WTC11 (cell line): ENCODE measurements around the gene GGA1. TPM values are rescaled to one million over a fixed set of nuclear protein-coding genes. Genes with fewer than 3 reads are reported as not detected.

Source experiments
- ATAC-seq: fragments of 200-7000 bp; cut with Tn5 transposase; 2 replicates; pipeline ENCODE4 v1.10.0; 2021; ENCODE audit warnings: mild to moderate bottlenecking, moderate library complexity
- CTCF ChIA-PET: fragments of 300-600 bp; sonication (Branson Sonifier 250); formaldehyde crosslinking; loops from one replicate; lab custom pipeline; 2021; ENCODE audit warnings: antibody characterized with exemption; lab: Charles Lee
- POLR2A ChIA-PET: fragments of 350-600 bp; sonication (Branson Sonifier 250); formaldehyde crosslinking; loops from one replicate; lab custom pipeline; 2021; ENCODE audit warnings: antibody characterized with exemption; lab: Charles Lee
- DNase-seq: peaks from one replicate; pipeline ENCODE4 v3.0.0; 2021; ENCODE audit warnings: low spot score
- H3K27ac Mint-ChIP-seq: 2 replicates; pipeline ENCODE4 v1.8.0; 2021; ENCODE audit warnings: mixed read lengths
- H3K27me3 Mint-ChIP-seq: 2 replicates; pipeline ENCODE4 v1.8.0; 2021; ENCODE audit warnings: low read depth, mild to moderate bottlenecking, moderate library complexity, mixed read lengths
- H3K36me3 Mint-ChIP-seq: 2 replicates; pipeline ENCODE4 v1.8.0; 2021; ENCODE audit warnings: mixed read lengths
- H3K4me1 Mint-ChIP-seq: 2 replicates; pipeline ENCODE4 v1.8.0; 2022; ENCODE audit warnings: mixed read lengths
- H3K4me3 Mint-ChIP-seq: 2 replicates; pipeline ENCODE4 v1.8.0; 2021; ENCODE audit warnings: mild to moderate bottlenecking, moderate library complexity, mixed read lengths
- H3K9me3 Mint-ChIP-seq: 2 replicates; pipeline ENCODE4 v1.8.0; 2021; ENCODE audit warnings: mixed read lengths
- CDX4 ChIP-seq: fragments of 250-450 bp; sonication (Bioruptor Pico); IDR thresholded peaks from 2 replicates; pipeline ENCODE4 v1.9.0; 2021; ENCODE audit warnings: moderate library complexity, mild to moderate bottlenecking, inconsistent platforms, borderline replicate concordance
- CREM ChIP-seq: sonication (generic); formaldehyde crosslinking; IDR thresholded peaks from 2 replicates; pipeline ENCODE4 v1.8.1; 2022; ENCODE audit warnings: mild to moderate bottlenecking, missing genetic modification reagents, moderate library complexity
- E2F1 ChIP-seq: sonication (generic); formaldehyde crosslinking; IDR thresholded peaks from 2 replicates; pipeline ENCODE4 v1.8.0; 2022; ENCODE audit warnings: mild to moderate bottlenecking, missing genetic modification reagents
- ETV6 ChIP-seq: sonication (generic); formaldehyde crosslinking; IDR thresholded peaks from 2 replicates; pipeline ENCODE4 v1.8.1; 2022; ENCODE audit warnings: mild to moderate bottlenecking, missing genetic modification reagents
- GTF2I ChIP-seq: fragments of 250-450 bp; sonication (Bioruptor Pico); conservative IDR thresholded peaks from 2 replicates; pipeline ENCODE4 v1.4.0; 2021; ENCODE audit warnings: mild to moderate bottlenecking
- MXD4 ChIP-seq: fragments of 250-450 bp; sonication (Bioruptor Pico); IDR thresholded peaks from 2 replicates; pipeline ENCODE4 v1.8.0; 2021; ENCODE audit warnings: mild to moderate bottlenecking, moderate library complexity, borderline replicate concordance
- NFYB ChIP-seq: sonication (generic); formaldehyde crosslinking; conservative IDR thresholded peaks from 2 replicates; pipeline ENCODE4 v1.8.0; 2022; ENCODE audit warnings: low read depth, missing genetic modification reagents
- NR3C1 ChIP-seq: sonication (generic); formaldehyde crosslinking; conservative IDR thresholded peaks from 2 replicates; pipeline ENCODE4 v1.8.1; 2023; ENCODE audit warnings: low read depth, mild to moderate bottlenecking, missing genetic modification reagents
- TP53 ChIP-seq: sonication (generic); formaldehyde crosslinking; IDR thresholded peaks from 2 replicates; pipeline ENCODE4 v1.8.1; 2023; ENCODE audit warnings: mild to moderate bottlenecking, missing genetic modification reagents
- ZNF138 ChIP-seq: sonication (generic); formaldehyde crosslinking; conservative IDR thresholded peaks from 2 replicates; pipeline ENCODE4 v1.8.1; 2022; ENCODE audit warnings: mild to moderate bottlenecking, moderate library complexity, missing genetic modification reagents
- ZNF317 ChIP-seq: sonication (generic); formaldehyde crosslinking; IDR thresholded peaks from 2 replicates; pipeline ENCODE4 v1.8.1; 2023; ENCODE audit warnings: low read depth, mild to moderate bottlenecking, moderate library complexity, missing genetic modification reagents, borderline replicate concordance
- ZNF416 ChIP-seq: fragments of 250-450 bp; sonication (Bioruptor Pico); IDR thresholded peaks from 2 replicates; pipeline ENCODE4 v1.9.0; 2021; ENCODE audit warnings: mild to moderate bottlenecking, inconsistent platforms
- ZNF425 ChIP-seq: fragments of 250-450 bp; sonication (Bioruptor Pico); conservative IDR thresholded peaks from 2 replicates; pipeline ENCODE4 v1.9.0; 2021; ENCODE audit warnings: mild to moderate bottlenecking
- ZNF532 ChIP-seq: fragments of 250-450 bp; sonication (Bioruptor Pico); IDR thresholded peaks from 2 replicates; pipeline ENCODE4 v1.9.0; 2021; ENCODE audit warnings: mild to moderate bottlenecking, borderline replicate concordance
- total RNA-seq: library from RNA; stranded (reverse); gene quantifications from 3 replicates; pipeline ENCODE4 v1.2.3, GENCODE V29; 2021

The GGA1 gene
- total RNA-seq, 1 experiment from 2014 or later = 66.3 TPM

GRCh38 chr22:37665487-37665886 is 56.9 kb downstream of the GGA1 start (continued):
- no peak for TF ChIP-seq ZNF425
- TF ChIP-seq ZNF317 = no peak

DNA sequence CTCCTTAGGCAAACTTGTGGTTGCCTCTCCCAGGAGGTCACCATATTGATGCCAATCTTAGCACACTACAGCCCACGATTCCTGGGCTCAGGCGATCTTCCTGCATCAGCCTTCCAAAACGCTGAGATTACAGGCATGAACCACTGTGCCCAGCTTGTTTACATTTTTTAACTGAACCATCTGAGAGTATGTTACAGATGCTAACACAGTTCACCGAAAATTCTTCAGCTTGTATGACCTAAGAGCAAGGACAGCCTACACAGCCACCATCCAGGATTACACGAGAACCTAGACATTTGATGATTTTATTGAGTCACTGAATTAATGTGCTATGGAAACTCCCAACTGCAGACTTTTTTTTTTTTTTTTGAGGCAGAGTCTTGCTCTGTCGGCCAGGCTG is 61.0 kb downstream of the GGA1 start:
- no peak for ATAC-seq
- no peak overlapping the region for H3K27ac Mint-ChIP-seq
- no peak overlapping the region for H3K4me3 Mint-ChIP-seq
- no peaks in the 10 kb centered on the region for H3K9me3 Mint-ChIP-seq
- POLR2A ChIA-PET = interaction anchor here (0.8 kb wide), 1 partner anchor 13 kb away, joined by 3 read pairs; no protein-coding TSS in a partner anchor
- peaks cover 4% of the 10 kb centered on the region for H3K27me3 Mint-ChIP-seq
- peaks cover 14% of the 10 kb centered on the region; the same call in 1 of the 2 replicates for H3K36me3 Mint-ChIP-seq
- TF ChIP-seq NR3C1 (no peak), MXD4 (CRISPR knock-in tag) (no peak), CREM (CRISPR knock-in tag) (no peak), ETV6 (no peak), CDX4 (CRISPR knock-in tag) (no peak), GTF2I (no peak), ZNF416 (CRISPR knock-in tag) (no peak)
- no peak for DNase-seq
- H3K4me1 Mint-ChIP-seq = peaks cover 6% of the 10 kb centered on the region
- CTCF ChIA-PET = interaction anchor here (0.7 to 1.1 kb wide), 2 partner anchors 26 to 46 kb away, joined by 3 to 4 read pairs; no protein-coding TSS in a partner anchor

DNA sequence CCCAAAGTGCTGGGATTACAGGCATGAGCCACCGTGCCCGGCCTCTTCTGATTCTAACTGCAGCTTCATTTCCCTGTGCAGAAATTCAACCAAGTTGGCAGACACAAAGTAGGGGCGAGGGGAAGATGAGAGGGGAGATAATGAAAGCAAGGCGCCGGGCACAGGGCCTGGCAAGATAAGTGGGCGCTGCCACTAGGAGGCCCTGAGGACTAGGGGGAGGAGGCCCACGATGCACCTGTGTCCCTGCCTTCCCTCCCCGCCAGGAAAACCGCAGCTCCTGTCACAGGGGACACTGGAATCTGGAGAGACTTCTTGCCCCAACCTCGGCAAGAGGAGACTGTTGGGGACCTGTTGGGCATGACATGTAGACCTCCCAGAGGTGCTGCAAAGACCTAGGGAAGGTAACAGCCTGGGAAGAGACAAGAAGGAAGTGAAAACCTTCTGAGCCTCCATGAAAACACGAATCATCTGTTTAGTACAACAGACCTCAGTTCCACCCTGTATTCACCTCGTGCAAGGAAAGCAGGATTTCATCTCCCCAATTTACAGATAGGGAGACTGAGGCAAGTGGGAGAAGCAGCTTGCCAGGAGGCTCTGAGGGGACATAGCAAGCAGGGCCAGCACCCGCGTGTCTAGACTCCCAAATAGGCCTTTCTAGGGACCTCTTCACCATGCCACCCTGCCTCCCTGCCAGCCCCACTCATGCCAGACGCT is 63.7 kb downstream of the GGA1 start:
- DNase-seq (no peak), ATAC-seq (no peak)
- peaks cover 15% of the 10 kb centered on the region for H3K4me1 Mint-ChIP-seq
- H3K27ac Mint-ChIP-seq = no peak overlapping the region
- POLR2A ChIA-PET = no interaction called here
- no peaks in the 10 kb centered on the region for H3K9me3 Mint-ChIP-seq
- TF ChIP-seq ZNF532 (CRISPR knock-in tag) (no peak), NFYB (CRISPR knock-in tag) (no peak), E2F1 (CRISPR knock-in tag) (no peak), TP53 (CRISPR knock-in tag) (no peak), ZNF138 (CRISPR knock-in tag) (no peak)
- no peak overlapping the region for H3K4me3 Mint-ChIP-seq
- peaks cover 14% of the 10 kb centered on the region for H3K27me3 Mint-ChIP-seq
- CTCF ChIA-PET = interaction anchor here (0.6 to 3.0 kb wide), 8 partner anchors 9 to 134 kb away, joined by 3 to 23 read pairs (median 4); partner anchors contain the start of gene PDXP
- H3K36me3 Mint-ChIP-seq = no peaks in the 10 kb centered on the region
